MM.1S (cell line): Measurements from ENCODE around the gene RUSF1.

Experiments used
- DNase-seq: peaks from one replicate; pipeline ENCODE4 v3.0.0-alpha.2; 2015
- H2AFZ ChIP-seq: fragments of 300-600 bp; sonication (generic); 2 replicates; pipeline ENCODE4 v1.6.0; 2016; ENCODE audit warnings: antibody characterized with exemption, low read length
- H3F3A ChIP-seq: fragments of 300-600 bp; sonication (generic); 2 replicates; pipeline ENCODE4 v1.6.1; 2016; ENCODE audit warnings: mild to moderate bottlenecking, antibody characterized with exemption, low read length, moderate library complexity, mixed read lengths; ENCODE audit not compliant: insufficient read depth
- H3K27ac ChIP-seq: fragments of 300-600 bp; sonication (generic); 2 replicates; pipeline ENCODE4 v1.5.1; 2016; ENCODE audit warnings: mild to moderate bottlenecking, low read length
- H3K27me3 ChIP-seq: fragments of 300-600 bp; sonication (generic); replicated peaks from 2 replicates; pipeline ENCODE4 v1.6.0; 2016; ENCODE audit warnings: low read length; ENCODE audit not compliant: insufficient read depth
- H3K36me3 ChIP-seq: fragments of 300-600 bp; sonication (generic); replicated peaks from 2 replicates; pipeline ENCODE4 v1.6.1; 2016; ENCODE audit warnings: mild to moderate bottlenecking, low read length, mixed read lengths; ENCODE audit not compliant: insufficient read depth
- H3K4me1 ChIP-seq: fragments of 300-600 bp; sonication (generic); 2 replicates; pipeline ENCODE4 v1.6.1; 2016; ENCODE audit warnings: low read length, mixed read lengths
- H3K4me2 ChIP-seq: fragments of 300-600 bp; sonication (generic); 2 replicates; pipeline ENCODE4 v1.6.0; 2016; ENCODE audit warnings: low read depth, low read length
- H3K4me3 ChIP-seq: fragments of 300-600 bp; sonication (generic); 2 replicates; pipeline ENCODE4 v1.5.1; 2016; ENCODE audit warnings: low read length, mixed read lengths
- H3K79me2 ChIP-seq: fragments of 300-600 bp; sonication (generic); 2 replicates; pipeline ENCODE4 v1.6.1; 2016; ENCODE audit warnings: mixed run types, low read length, mixed read lengths
- H3K9ac ChIP-seq: fragments of 300-600 bp; sonication (generic); 2 replicates; pipeline ENCODE4 v1.6.1; 2016; ENCODE audit warnings: low read length, mixed read lengths
- H3K9me2 ChIP-seq: fragments of 300-600 bp; sonication (generic); replicated peaks from 2 replicates; pipeline ENCODE4 v1.6.1; 2016; ENCODE audit warnings: mild to moderate bottlenecking, low read length, mixed read lengths; ENCODE audit not compliant: insufficient read depth
- H3K9me3 ChIP-seq: fragments of 300-600 bp; sonication (generic); replicated peaks from 2 replicates; pipeline ENCODE4 v1.6.1; 2016; ENCODE audit warnings: mild to moderate bottlenecking, low read length, mixed read lengths; ENCODE audit not compliant: insufficient read depth
- H4K20me1 ChIP-seq: fragments of 300-600 bp; sonication (generic); 2 replicates; pipeline ENCODE4 v1.6.1; 2016; ENCODE audit warnings: mild to moderate bottlenecking, low read length, moderate library complexity, mixed read lengths; ENCODE audit not compliant: insufficient read depth
- CTCF ChIP-seq: fragments of 300-600 bp; sonication (generic); IDR thresholded peaks from 2 replicates; pipeline ENCODE4 v1.5.1; 2016; ENCODE audit warnings: antibody characterized with exemption, low read length, mixed read lengths
- EZH2 ChIP-seq: fragments of 300-600 bp; sonication (generic); optimal IDR thresholded peaks from 2 replicates; pipeline ENCODE3; 2017; ENCODE audit warnings: low read depth, mild to moderate bottlenecking, antibody characterized with exemption, low read length, mixed read lengths
- EZH2phosphoT487 ChIP-seq: fragments of 300-600 bp; sonication (generic); IDR thresholded peaks from 2 replicates; pipeline ENCODE4 v1.6.1; 2018; ENCODE audit warnings: antibody characterized with exemption, low read length

Gene RUSF1

GRCh38 chr16:31471875-31472708 is 36.1 kb downstream of the RUSF1 start, which contains the start of gene TGFB1I1:
Gene TGFB1I1 (plus strand): TSS chr16:31472152. CDS start chr16:31472189, 37 bp downstream.
- Histone ChIP-seq H3K27ac (no peak within 1 kb of the TSS), H3K4me3 (no peak within 1 kb of the TSS), H4K20me1 (no peaks in the 10 kb centered on the region), H3K79me2 (no peaks in the 10 kb centered on the region), H3F3A (no peaks in the 10 kb centered on the region), H3K36me3 (no peaks in the 10 kb centered on the region), H3K27me3 (peaks cover 25% of the 10 kb centered on the region), H3K9me3 (no peaks in the 10 kb centered on the region), H3K9ac (no peak within 1 kb of the TSS), H2AFZ (no peak within 1 kb of the TSS), H3K4me2 (no peak within 1 kb of the TSS), H3K4me1 (no peaks in the 10 kb centered on the region), H3K9me2 (no peaks in the 10 kb centered on the region)
- no peak for DNase-seq
- TF ChIP-seq CTCF (no peak), EZH2phosphoT487 (no peak), EZH2 (no peak)

GRCh38 chr16:31471241-31471874 is 36.8 kb downstream of the RUSF1 start:
- Histone ChIP-seq H3K4me2 (no peak overlapping the region), H2AFZ (no peak overlapping the region), H3K9ac (no peak overlapping the region), H3K9me3 (no peaks in the 10 kb centered on the region), H3K27ac (no peak overlapping the region), H4K20me1 (no peaks in the 10 kb centered on the region), H3K4me1 (no peaks in the 10 kb centered on the region), H3K79me2 (no peaks in the 10 kb centered on the region), H3K27me3 (peaks cover 25% of the 10 kb centered on the region), H3F3A (no peaks in the 10 kb centered on the region), H3K9me2 (no peaks in the 10 kb centered on the region), H3K36me3 (no peaks in the 10 kb centered on the region), H3K4me3 (no peak overlapping the region)
- no peak for DNase-seq
- TF ChIP-seq CTCF = no peak
- TF ChIP-seq EZH2phosphoT487 = no peak
- no peak for TF ChIP-seq EZH2

- no peaks in the 10 kb centered on the region for H3K9me3 ChIP-seq
- DNase-seq = no peak
- H3K9ac ChIP-seq = no peak overlapping the region
- no peak overlapping the region for H2AFZ ChIP-seq
- no peaks in the 10 kb centered on the region for H3F3A ChIP-seq
- TF ChIP-seq CTCF (no peak), EZH2 (no peak), EZH2phosphoT487 (no peak)
- no peak overlapping the region for H3K4me2 ChIP-seq
- no peak overlapping the region for H3K4me3 ChIP-seq
- no peaks in the 10 kb centered on the region for H4K20me1 ChIP-seq
- no peaks in the 10 kb centered on the region for H3K4me1 ChIP-seq
- no peak overlapping the region for H3K27ac ChIP-seq
- no peaks in the 10 kb centered on the region for H3K79me2 ChIP-seq
- no peaks in the 10 kb centered on the region for H3K36me3 ChIP-seq
- no peaks in the 10 kb centered on the region for H3K9me2 ChIP-seq
- peaks cover 20% of the 10 kb centered on the region for H3K27me3 ChIP-seq
Measured at GRCh38 chr16:31470615-31471014, 37.6 kb downstream of the RUSF1 start.
